Measurements from ENCODE around the gene MOV10L1.

Gene MOV10L1

GRCh38 chr22:50193621-50194020 is 103.8 kb downstream of the MOV10L1 start:
- H2AFZ ChIP-seq = no peak overlapping the region
- H3K36me3 ChIP-seq (ENCODE audit: control insufficient read depth, insufficient read depth, low read length) = no peaks in the 10 kb centered on the region
- H3K4me3 ChIP-seq (ENCODE audit: low read depth, low read length) = no peak overlapping the region
- TF ChIP-seq, protein P1, sequence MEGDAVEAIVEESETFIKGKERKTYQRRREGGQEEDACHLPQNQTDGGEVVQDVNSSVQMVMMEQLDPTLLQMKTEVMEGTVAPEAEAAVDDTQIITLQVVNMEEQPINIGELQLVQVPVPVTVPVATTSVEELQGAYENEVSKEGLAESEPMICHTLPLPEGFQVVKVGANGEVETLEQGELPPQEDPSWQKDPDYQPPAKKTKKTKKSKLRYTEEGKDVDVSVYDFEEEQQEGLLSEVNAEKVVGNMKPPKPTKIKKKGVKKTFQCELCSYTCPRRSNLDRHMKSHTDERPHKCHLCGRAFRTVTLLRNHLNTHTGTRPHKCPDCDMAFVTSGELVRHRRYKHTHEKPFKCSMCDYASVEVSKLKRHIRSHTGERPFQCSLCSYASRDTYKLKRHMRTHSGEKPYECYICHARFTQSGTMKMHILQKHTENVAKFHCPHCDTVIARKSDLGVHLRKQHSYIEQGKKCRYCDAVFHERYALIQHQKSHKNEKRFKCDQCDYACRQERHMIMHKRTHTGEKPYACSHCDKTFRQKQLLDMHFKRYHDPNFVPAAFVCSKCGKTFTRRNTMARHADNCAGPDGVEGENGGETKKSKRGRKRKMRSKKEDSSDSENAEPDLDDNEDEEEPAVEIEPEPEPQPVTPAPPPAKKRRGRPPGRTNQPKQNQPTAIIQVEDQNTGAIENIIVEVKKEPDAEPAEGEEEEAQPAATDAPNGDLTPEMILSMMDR (IDR thresholded peaks at IDR 0.05) = no peak
- H3K27ac ChIP-seq = no peak overlapping the region
- H3K9ac ChIP-seq = no peak overlapping the region
- H3K4me1 ChIP-seq = peaks cover 3% of the 10 kb centered on the region
- H3K79me2 ChIP-seq = no peaks in the 10 kb centered on the region
- H3K4me2 ChIP-seq (ENCODE audit: low read length) = no peak overlapping the region
- H3K9me3 ChIP-seq (ENCODE audit: control insufficient read depth, low read length) = no peaks in the 10 kb centered on the region
- no peaks in the 10 kb centered on the region for H3K27me3 ChIP-seq (ENCODE audit: control insufficient read depth, insufficient read depth, low read length)

- H3K36me3 ChIP-seq (ENCODE audit: control insufficient read depth, insufficient read depth, low read length) = no peaks in the 10 kb centered on the region
- no peak overlapping the region for H3K4me2 ChIP-seq (ENCODE audit: low read length)
- no peak overlapping the region for H2AFZ ChIP-seq
- no peak overlapping the region for H3K9ac ChIP-seq
- peaks cover 3% of the 10 kb centered on the region for H3K4me1 ChIP-seq
- TF ChIP-seq, protein P1 (IDR thresholded peaks at IDR 0.05) = no peak
- H3K4me3 ChIP-seq (ENCODE audit: low read depth, low read length) = no peak overlapping the region
- no peak overlapping the region for H3K27ac ChIP-seq
- H3K79me2 ChIP-seq = no peaks in the 10 kb centered on the region
- H3K9me3 ChIP-seq (ENCODE audit: control insufficient read depth, low read length) = no peaks in the 10 kb centered on the region
- H3K27me3 ChIP-seq (ENCODE audit: control insufficient read depth, insufficient read depth, low read length) = no peaks in the 10 kb centered on the region
Observed at GRCh38 chr22:50194037-50194805, 104.4 kb downstream of the MOV10L1 start.

DNA sequence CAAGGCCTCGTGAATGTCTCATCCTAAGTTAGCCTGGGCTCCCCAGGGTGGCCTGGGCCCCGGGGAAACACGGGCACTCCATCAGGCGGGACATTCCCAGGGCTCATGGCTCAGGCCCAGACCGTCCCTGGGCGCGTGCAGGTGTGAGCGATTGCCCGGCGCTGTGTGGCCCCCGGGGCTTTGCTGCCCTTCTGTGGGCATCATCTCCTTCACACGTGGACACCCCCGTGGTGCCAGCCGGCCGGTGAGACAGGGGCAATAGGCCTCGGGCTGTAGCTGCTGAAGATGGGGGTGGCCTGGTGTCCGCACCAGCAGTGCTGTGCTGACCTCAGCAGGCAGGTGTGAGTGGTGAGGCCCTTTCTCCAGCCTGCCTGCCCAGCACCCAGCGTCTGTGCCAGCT is 106.5 kb downstream of the MOV10L1 start:
- Histone ChIP-seq H2AFZ (no peak overlapping the region), H3K4me3 (ENCODE audit: low read depth, low read length) (no peak overlapping the region), H3K9ac (no peak overlapping the region), H3K79me2 (no peaks in the 10 kb centered on the region), H3K4me1 (no peaks in the 10 kb centered on the region), H3K27ac (no peak overlapping the region), H3K9me3 (ENCODE audit: control insufficient read depth, low read length) (no peaks in the 10 kb centered on the region), H3K27me3 (ENCODE audit: control insufficient read depth, insufficient read depth, low read length) (no peaks in the 10 kb centered on the region), H3K4me2 (ENCODE audit: low read length) (no peak overlapping the region), H3K36me3 (ENCODE audit: control insufficient read depth, insufficient read depth, low read length) (no peaks in the 10 kb centered on the region)
- TF ChIP-seq, protein P1 (IDR thresholded peaks at IDR 0.05) = no peak

DNA sequence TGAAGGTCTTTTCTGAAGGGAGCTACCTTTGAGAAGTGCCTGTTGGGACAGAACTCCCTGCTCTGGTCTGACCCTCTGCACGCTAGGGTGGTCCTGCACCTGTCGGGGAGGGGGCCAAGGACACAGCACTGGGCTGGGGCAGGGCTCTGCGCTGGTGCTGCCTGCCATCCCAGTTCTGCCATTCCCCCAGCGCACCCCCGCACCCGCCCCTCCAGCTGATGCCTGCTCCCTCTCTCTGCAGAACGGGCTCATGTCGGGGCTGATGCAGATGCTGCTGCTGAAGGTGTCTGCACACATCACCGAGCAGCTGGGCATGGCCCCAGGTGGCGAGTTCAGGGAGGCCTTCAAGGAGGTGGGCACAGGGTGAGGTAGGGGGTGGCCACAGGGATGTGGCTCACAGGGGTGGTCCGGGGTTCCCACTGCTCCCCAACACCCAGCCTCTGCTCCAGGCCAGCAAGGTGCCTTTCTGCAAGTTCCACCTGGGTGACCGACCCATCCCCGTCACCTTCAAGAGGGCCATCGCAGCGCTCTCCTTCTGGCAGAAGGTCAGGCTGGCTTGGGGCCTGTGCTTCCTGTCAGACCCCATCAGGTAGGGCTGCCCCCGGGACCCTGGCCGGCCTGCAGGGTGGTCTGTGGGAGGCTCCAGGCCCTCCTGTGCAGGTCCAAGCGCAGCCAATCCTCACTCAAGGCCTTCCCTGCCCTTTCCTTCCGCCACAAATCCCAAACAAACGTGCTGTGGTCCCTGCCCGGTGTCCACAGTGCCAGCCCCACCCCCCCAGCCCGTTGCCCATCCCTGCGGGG is 107.4 kb downstream of the MOV10L1 start:
- no peak overlapping the region for H3K4me3 ChIP-seq (ENCODE audit: low read depth, low read length)
- H2AFZ ChIP-seq = no peak overlapping the region
- no peaks in the 10 kb centered on the region for H3K9me3 ChIP-seq (ENCODE audit: control insufficient read depth, low read length)
- H3K36me3 ChIP-seq (ENCODE audit: control insufficient read depth, insufficient read depth, low read length) = no peaks in the 10 kb centered on the region
- no peak overlapping the region for H3K9ac ChIP-seq
- TF ChIP-seq, protein P1 (IDR thresholded peaks at IDR 0.05) = no peak
- no peak overlapping the region for H3K27ac ChIP-seq
- no peaks in the 10 kb centered on the region for H3K79me2 ChIP-seq
- no peak overlapping the region for H3K4me2 ChIP-seq (ENCODE audit: low read length)
- no peaks in the 10 kb centered on the region for H3K27me3 ChIP-seq (ENCODE audit: control insufficient read depth, insufficient read depth, low read length)
- no peaks in the 10 kb centered on the region for H3K4me1 ChIP-seq

All from parathyroid adenoma (tissue), 2 donors.